SK-N-SH (cell line): ENCODE data around the gene IQGAP2. TPM values are rescaled to one million over a fixed set of nuclear protein-coding genes. Genes with fewer than 3 reads are reported as not detected.

Experiments used
- CTCF ChIA-PET: fragments of 300-600, 350-600 bp; formaldehyde crosslinking; extraction: SDS; loops from one replicate; lab custom pipeline; 2021; lab: Yijun Ruan, JAX
- POLR2A ChIA-PET: fragments of 350-600 bp; sonication (Branson Sonifier 250); formaldehyde crosslinking; extraction: SDS; loops from one replicate; lab custom pipeline; 2020; ENCODE audit warnings: antibody characterized with exemption, inconsistent platforms; lab: Yijun Ruan, JAX
- DNase-seq: peaks from one replicate; pipeline ENCODE4 v3.0.0; 2012
- H2AFZ ChIP-seq: fragments of 200-600 bp; sonication (generic); 2 replicates; pipeline ENCODE4 v1.8.1; 2016; ENCODE audit warnings: antibody characterized with exemption, mild to moderate bottlenecking, low read depth
- H3F3A ChIP-seq: fragments of 200-600 bp; sonication (generic); replicated peaks from 2 replicates; pipeline ENCODE3; 2016; ENCODE audit warnings: antibody characterized with exemption, mild to moderate bottlenecking; ENCODE audit not compliant: insufficient read depth
- H3K27ac ChIP-seq, 2 experiments: fragments of 200-500 bp in 1 of 2; fragments of 200-600 bp in 1 of 2; sonication (Bioruptor generic) in 1 of 2; sonication (generic), shearing (Covaris generic) in 1 of 2; 2 replicates each; pipeline versions ENCODE4 v1.5.1 to v1.6.1; 2014 to 2016; ENCODE audit warnings: low read depth in 2 of 2, inconsistent platforms in 1 of 2, low read length in 1 of 2, mild to moderate bottlenecking in 1 of 2, mixed read lengths in 1 of 2
- H3K27me3 ChIP-seq: fragments of 200-600 bp; sonication (generic), shearing (Covaris generic); 2 replicates; pipeline ENCODE4 v1.6.1; 2016; ENCODE audit warnings: mixed run types; ENCODE audit not compliant: insufficient read depth
- H3K36me3 ChIP-seq, 2 experiments: fragments of 200-500 bp in 1 of 2; fragments of 200-600 bp in 1 of 2; sonication (Bioruptor generic) in 1 of 2; sonication (generic) in 1 of 2; replicated peaks in 1 of 2; 2 replicates each; pipeline versions ENCODE3 to v1.5.1; 2014 to 2016; ENCODE audit warnings: low read length in 1 of 2, mild to moderate bottlenecking in 1 of 2; ENCODE audit not compliant: insufficient read depth in 2 of 2, control insufficient read depth in 1 of 2
- H3K4me1 ChIP-seq, 2 experiments: fragments of 200-500 bp in 1 of 2; fragments of 200-600 bp in 1 of 2; sonication (Bioruptor generic) in 1 of 2; sonication (generic), shearing (Covaris generic) in 1 of 2; 2 replicates each; pipeline versions ENCODE4 v1.5.1 to v1.6.1; 2014 to 2016; ENCODE audit warnings: low read depth in 1 of 2, low read length in 1 of 2, mixed run types in 1 of 2; ENCODE audit not compliant: insufficient read depth in 2 of 2, control insufficient read depth in 1 of 2
- H3K4me2 ChIP-seq: fragments of 200-600 bp; sonication (generic), shearing (Covaris generic); 2 replicates; pipeline ENCODE4 v1.6.1; 2017; ENCODE audit warnings: mixed run types
- H3K4me3 ChIP-seq, 2 experiments: fragments of 200-500 bp in 1 of 2; fragments of 200-600 bp in 1 of 2; sonication (Bioruptor generic) in 1 of 2; sonication (generic), shearing (Covaris generic) in 1 of 2; 2 replicates each; pipeline versions ENCODE4 v1.5.1 to v1.8.1; 2014 to 2016; ENCODE audit warnings: low read depth in 2 of 2, inconsistent platforms in 1 of 2, low read length in 1 of 2, mild to moderate bottlenecking in 1 of 2, mixed read lengths in 1 of 2, moderate library complexity in 1 of 2
- H3K79me2 ChIP-seq: fragments of 200-600 bp; sonication (generic); 2 replicates; pipeline ENCODE4 v1.8.1; 2017; ENCODE audit warnings: mild to moderate bottlenecking; ENCODE audit not compliant: insufficient read depth
- H3K9ac ChIP-seq: fragments of 200-600 bp; sonication (generic); 2 replicates; pipeline ENCODE4 v1.6.1; 2017; ENCODE audit warnings: mixed run types
- H3K9me2 ChIP-seq: fragments of 200-600 bp; sonication (generic); 2 replicates; pipeline ENCODE4 v1.6.1; 2017; ENCODE audit warnings: mixed run types
- H3K9me3 ChIP-seq: fragments of 200-600 bp; sonication (generic); 2 replicates; pipeline ENCODE4 v1.6.1; 2017; ENCODE audit warnings: mixed run types, mild to moderate bottlenecking, moderate library complexity
- H4K20me1 ChIP-seq: fragments of 200-600 bp; sonication (generic); 2 replicates; pipeline ENCODE4 v1.6.1; 2017; ENCODE audit warnings: mild to moderate bottlenecking, mixed run types; ENCODE audit not compliant: insufficient read depth
- CHD2 ChIP-seq: fragments of 150-350 bp; IDR thresholded peaks from 2 replicates; pipeline ENCODE4 v1.6.1; 2018; ENCODE audit warnings: low read length; ENCODE audit not compliant: partially characterized antibody
- ELF1 ChIP-seq: IDR thresholded peaks from 2 replicates; pipeline ENCODE4 v1.4.0; 2012
- EP300 ChIP-seq, 2 experiments: IDR thresholded peaks; 2 replicates each; pipeline versions ENCODE4 v1.4.0 to v1.6.1; 2012; ENCODE audit warnings: borderline replicate concordance in 1 of 2, low read depth in 1 of 2, low read length in 1 of 2
- EZH2phosphoT487 ChIP-seq: fragments of 200-600 bp; sonication (generic); IDR thresholded peaks from 2 replicates; pipeline ENCODE4 v1.6.1; 2017; ENCODE audit warnings: low read depth, mixed run types, mild to moderate bottlenecking, antibody characterized with exemption, moderate library complexity, borderline replicate concordance
- FOXJ3 ChIP-seq: sonication (generic); formaldehyde crosslinking; IDR thresholded peaks from 2 replicates; pipeline ENCODE4 v1.5.1; 2020; ENCODE audit warnings: mild to moderate bottlenecking, missing genetic modification reagents
- FOXM1 ChIP-seq: IDR thresholded peaks from 2 replicates; pipeline ENCODE4 v1.4.0; 2012; ENCODE audit warnings: low read depth, mild to moderate bottlenecking
- GABPA ChIP-seq: IDR thresholded peaks from 2 replicates; pipeline ENCODE4 v1.4.0; 2012; ENCODE audit warnings: low read depth, mild to moderate bottlenecking
- GATA2 ChIP-seq: sonication (generic); formaldehyde crosslinking; IDR thresholded peaks from 2 replicates; pipeline ENCODE4 v1.5.0; 2020; ENCODE audit warnings: mild to moderate bottlenecking, missing genetic modification reagents
- JUND ChIP-seq: IDR thresholded peaks from 2 replicates; pipeline ENCODE4 v1.4.0; 2012
- MAX ChIP-seq: IDR thresholded peaks from 2 replicates; pipeline ENCODE4 v1.4.0; 2012; ENCODE audit warnings: low read depth
- MEF2A ChIP-seq: IDR thresholded peaks from 2 replicates; pipeline ENCODE4 v1.4.0; 2012; ENCODE audit warnings: low read depth, borderline replicate concordance
- MXI1 ChIP-seq: IDR thresholded peaks from 2 replicates; pipeline ENCODE4 v1.6.1; 2012; ENCODE audit warnings: mild to moderate bottlenecking, low read depth, low read length, improper control_type of control experiment
- NFIC ChIP-seq: IDR thresholded peaks from 2 replicates; pipeline ENCODE4 v1.4.0; 2012; ENCODE audit warnings: borderline replicate concordance
- NRF1 ChIP-seq: IDR thresholded peaks from 2 replicates; pipeline ENCODE4 v1.6.1; 2012; ENCODE audit warnings: low read depth, mild to moderate bottlenecking, low read length
- PBX3 ChIP-seq: IDR thresholded peaks from 2 replicates; pipeline ENCODE4; 2012
- POLR2AphosphoS5 ChIP-seq: IDR thresholded peaks from 2 replicates; pipeline ENCODE4 v1.6.1; 2012; ENCODE audit warnings: low read depth, low read length
- RAD21 ChIP-seq: IDR thresholded peaks from 2 replicates; pipeline ENCODE4 v1.6.1; 2012; ENCODE audit warnings: mild to moderate bottlenecking, low read length
- RFX5 ChIP-seq: IDR thresholded peaks from 2 replicates; pipeline ENCODE4 v1.6.1; 2012; ENCODE audit warnings: mild to moderate bottlenecking, improper control_type of control experiment, low read length
- SIN3A ChIP-seq: IDR thresholded peaks from 2 replicates; pipeline ENCODE4 v1.6.1; 2012; ENCODE audit warnings: low read depth, mild to moderate bottlenecking, low read length, moderate library complexity, borderline replicate concordance
- SMC3 ChIP-seq: IDR thresholded peaks from 2 replicates; pipeline ENCODE4 v1.6.1; 2012; ENCODE audit warnings: low read depth, low read length, improper control_type of control experiment
- YY1 ChIP-seq: IDR thresholded peaks from 2 replicates; pipeline ENCODE4 v1.4.0; 2012; ENCODE audit warnings: low read depth, mild to moderate bottlenecking
- ZBTB33 ChIP-seq: IDR thresholded peaks from 2 replicates; pipeline ENCODE4 v1.4.0; 2012; ENCODE audit warnings: low read depth, borderline replicate concordance
- WGBS: methylation state at CpG from one replicate; pipeline ENCODE4 v1.1.6; 2017; ENCODE audit warnings: low lambda C conversion rate; 5-methylcytosine and 5-hydroxymethylcytosine counted together
- polyA plus RNA-seq, 3 experiments: library from polyadenylated mRNA; depleted of rRNA; stranded (reverse); fragments of >200 nt; gene quantifications; 2 replicates each; pipeline ENCODE4 v1.2.3, GENCODE V29; 2012
- TF ChIP-seq, protein P1 (sequence below): fragments of 150-350 bp; IDR thresholded peaks from 2 replicates; pipeline ENCODE4 v1.6.1; 2017; ENCODE audit warnings: antibody characterized with exemption, low read length, low read depth, borderline replicate concordance
- TF ChIP-seq, protein P2 (sequence below): IDR thresholded peaks from 2 replicates; pipeline ENCODE4 v1.4.0; 2012; ENCODE audit warnings: low read depth, borderline replicate concordance

IQGAP2 gene
- polyA plus RNA-seq, 1 of the 3 experiments (the other 2 are of a cell fraction), result 2.1 TPM

- no peaks in the 10 kb centered on the region for H3K36me3 ChIP-seq
- TF ChIP-seq MAX (no peak), FOXM1 (no peak), EP300 (IDR thresholded peaks at IDR 0.05; ENCODE audit: borderline replicate concordance in 1 of 2, low read depth in 1 of 2, low read length in 1 of 2) (no peak), SIN3A (no peak), RAD21 (no peak), YY1 (no peak), EZH2phosphoT487 (no peak), PBX3 (no peak), CHD2 (no peak), POLR2AphosphoS5 (no peak), GABPA (no peak), NRF1 (no peak), JUND (no peak), MXI1 (no peak), NFIC (no peak)
- TF ChIP-seq, protein P1, sequence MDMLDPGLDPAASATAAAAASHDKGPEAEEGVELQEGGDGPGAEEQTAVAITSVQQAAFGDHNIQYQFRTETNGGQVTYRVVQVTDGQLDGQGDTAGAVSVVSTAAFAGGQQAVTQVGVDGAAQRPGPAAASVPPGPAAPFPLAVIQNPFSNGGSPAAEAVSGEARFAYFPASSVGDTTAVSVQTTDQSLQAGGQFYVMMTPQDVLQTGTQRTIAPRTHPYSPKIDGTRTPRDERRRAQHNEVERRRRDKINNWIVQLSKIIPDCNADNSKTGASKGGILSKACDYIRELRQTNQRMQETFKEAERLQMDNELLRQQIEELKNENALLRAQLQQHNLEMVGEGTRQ, result no peak
- H4K20me1 ChIP-seq, result no peaks in the 10 kb centered on the region
- H3K4me1 ChIP-seq, result no peaks in the 10 kb centered on the region; a peak in 1 of 4 replicates
- H3K27ac ChIP-seq, result no peak overlapping the region
- H2AFZ ChIP-seq, result no peak overlapping the region
- H3K27me3 ChIP-seq, result no peaks in the 10 kb centered on the region
- no peak overlapping the region for H3K4me2 ChIP-seq
- WGBS, result 78% methylated on average over 4 of the region's 4 CpGs
- DNase-seq, result no peak
- no peaks in the 10 kb centered on the region for H3K79me2 ChIP-seq
- peaks cover 3% of the 10 kb centered on the region for H3F3A ChIP-seq
- H3K9me2 ChIP-seq, result no peaks in the 10 kb centered on the region
- no peaks in the 10 kb centered on the region for H3K9me3 ChIP-seq
- POLR2A ChIA-PET, result interaction anchor here (1.3 kb wide), 1 partner anchor 19 kb away, joined by 3 read pairs; no protein-coding TSS in a partner anchor
- no peak overlapping the region for H3K9ac ChIP-seq
- CTCF ChIA-PET, result no interaction called here
- H3K4me3 ChIP-seq, result no peak overlapping the region
Observed at GRCh38 chr5:76503929-76504328, 100.8 kb downstream of the IQGAP2 start.

DNA sequence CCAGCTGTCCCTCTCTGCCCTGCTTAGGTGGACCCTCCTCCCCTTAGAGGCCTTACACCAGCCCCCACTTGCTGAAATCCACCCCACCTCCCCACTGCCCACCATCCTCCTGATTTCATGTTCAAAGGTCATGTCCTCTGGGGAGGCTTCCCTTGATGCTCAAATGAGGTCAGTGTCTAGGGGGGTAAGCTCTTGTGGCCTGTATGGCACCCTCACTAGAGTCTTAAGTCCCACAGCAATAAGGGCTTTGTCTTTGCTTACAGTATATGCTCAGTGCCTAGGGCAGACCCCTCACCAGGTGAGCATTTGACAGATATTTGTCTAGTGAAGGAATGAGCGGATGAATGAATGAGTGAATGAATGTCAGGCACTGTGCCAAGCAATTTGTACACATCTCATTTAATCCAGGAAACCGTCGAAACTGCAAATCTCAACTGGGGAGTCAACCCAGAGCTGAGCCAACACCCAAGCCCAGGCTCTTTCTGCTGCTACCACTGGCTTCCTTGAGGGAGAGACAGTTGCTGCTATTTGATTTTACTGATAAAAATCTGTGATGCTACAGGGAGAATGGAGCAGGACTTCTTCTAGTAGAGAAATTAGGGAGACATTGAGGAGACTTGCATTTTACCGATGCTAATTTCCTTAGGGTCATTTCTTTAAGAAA, 101.9 kb downstream of the IQGAP2 start:
- DNase-seq, result no peak
- 84% methylated on average over 4 of the region's 4 CpGs for WGBS
- CTCF ChIA-PET, result no interaction called here
- TF ChIP-seq MEF2A (no peak), JUND (no peak), SMC3 (no peak), SIN3A (no peak), FOXJ3 (CRISPR knock-in tag) (no peak), GATA2 (CRISPR knock-in tag) (no peak), ZBTB33 (no peak), EP300 (IDR thresholded peaks at IDR 0.05; ENCODE audit: borderline replicate concordance in 1 of 2, low read depth in 1 of 2, low read length in 1 of 2) (no peak), MAX (no peak), MXI1 (no peak), NFIC (no peak), ELF1 (no peak), RFX5 (no peak)
- TF ChIP-seq, protein P2, sequence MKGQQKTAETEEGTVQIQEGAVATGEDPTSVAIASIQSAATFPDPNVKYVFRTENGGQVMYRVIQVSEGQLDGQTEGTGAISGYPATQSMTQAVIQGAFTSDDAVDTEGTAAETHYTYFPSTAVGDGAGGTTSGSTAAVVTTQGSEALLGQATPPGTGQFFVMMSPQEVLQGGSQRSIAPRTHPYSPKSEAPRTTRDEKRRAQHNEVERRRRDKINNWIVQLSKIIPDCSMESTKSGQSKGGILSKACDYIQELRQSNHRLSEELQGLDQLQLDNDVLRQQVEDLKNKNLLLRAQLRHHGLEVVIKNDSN, result no peak

More for the DNA sequence above, 101.9 kb downstream of the IQGAP2 start:
- no peaks in the 10 kb centered on the region for H3K9me3 ChIP-seq
- no peaks in the 10 kb centered on the region for H3K79me2 ChIP-seq
- no peaks in the 10 kb centered on the region; a peak in 1 of 4 replicates for H3K4me1 ChIP-seq
- no peak overlapping the region for H3K27ac ChIP-seq
- no peak overlapping the region for H2AFZ ChIP-seq
- H3K36me3 ChIP-seq, result no peaks in the 10 kb centered on the region
- H3K9ac ChIP-seq, result no peak overlapping the region
- POLR2A ChIA-PET, result interaction anchor here (1.3 kb wide), 1 partner anchor 18 kb away, joined by 3 read pairs; no protein-coding TSS in a partner anchor
- H3F3A ChIP-seq, result peaks cover 3% of the 10 kb centered on the region
- H3K27me3 ChIP-seq, result no peaks in the 10 kb centered on the region
- no peaks in the 10 kb centered on the region for H4K20me1 ChIP-seq
- H3K4me3 ChIP-seq, result no peak overlapping the region
- H3K9me2 ChIP-seq, result no peaks in the 10 kb centered on the region
- no peak overlapping the region for H3K4me2 ChIP-seq
